Central memory CD4-positive, alpha-beta T cell (primary cell): ENCODE measurements around the gene LILRB4.
"Not testable (repeated sequence)": the region's sequence is repeated elsewhere in the genome, so short reads cannot be mapped to it uniquely, and the experiment has no call there.

Experiments used
- DNase-seq: peaks from one replicate; pipeline ENCODE4 v3.0.0; 2022

Gene LILRB4

DNA sequence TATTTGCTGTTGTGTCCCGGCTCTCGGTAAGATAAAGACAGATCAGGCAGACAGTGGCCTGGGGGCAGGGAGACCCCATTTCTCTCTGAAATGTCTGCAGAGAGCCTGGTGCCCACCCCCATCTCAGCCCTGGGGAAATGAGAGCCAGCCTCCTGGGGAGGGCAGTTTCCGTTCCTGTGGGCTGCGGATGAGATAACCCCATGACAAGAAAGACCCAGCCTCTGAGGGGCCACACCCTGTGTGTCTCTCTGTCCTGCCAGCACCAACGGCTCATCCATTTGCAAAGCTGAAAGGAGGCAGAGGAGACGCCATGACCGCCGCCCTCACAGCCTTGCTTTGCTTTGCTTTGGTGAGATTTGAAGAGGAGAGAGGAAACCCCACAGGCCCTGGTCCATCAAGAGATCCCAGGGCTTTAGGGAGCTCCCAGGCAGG, 33.3 kb downstream of the LILRB4 start:
- DNase-seq = no peak

DNA sequence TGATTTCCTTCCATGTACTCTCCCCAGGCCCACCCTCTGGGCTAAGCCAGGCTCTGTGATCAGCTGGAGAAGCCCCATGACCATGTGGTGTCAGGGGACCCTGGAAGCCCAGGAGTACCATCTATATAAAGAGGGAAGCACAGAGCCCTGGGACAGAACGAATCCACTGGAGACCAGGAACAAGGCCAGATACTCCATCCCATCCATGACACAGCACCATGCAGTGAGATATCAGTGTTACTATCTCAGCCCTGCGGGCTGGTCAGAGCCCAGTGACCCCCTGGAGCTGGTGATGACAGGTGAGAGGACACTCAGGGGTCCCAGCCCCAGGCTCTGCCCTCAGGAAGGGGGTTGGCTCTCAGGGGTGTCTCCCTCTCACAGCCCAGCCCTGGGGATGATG, 34.0 kb downstream of the LILRB4 start:
- DNase-seq = no peak

DNA sequence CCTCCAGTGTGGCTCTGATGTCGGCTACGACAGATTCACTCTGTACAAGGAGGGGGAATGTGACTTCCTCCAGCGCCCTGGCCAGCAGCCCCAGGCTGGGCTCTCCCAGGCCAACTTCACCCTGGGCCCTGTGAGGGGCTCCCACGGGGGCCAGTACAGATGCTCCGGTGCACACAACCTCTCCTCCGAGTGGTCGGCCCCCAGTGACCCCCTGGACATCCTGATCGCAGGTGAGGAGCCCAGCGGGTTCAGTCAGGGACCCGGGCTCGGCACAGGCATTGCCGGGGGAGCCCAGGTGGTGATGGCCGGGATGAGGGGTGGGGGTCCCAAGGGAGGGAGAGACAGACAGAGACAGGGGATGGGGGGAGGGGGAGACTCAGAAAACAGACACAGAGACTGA, 34.9 kb downstream of the LILRB4 start:
- DNase-seq = not testable (repeated sequence)

DNA sequence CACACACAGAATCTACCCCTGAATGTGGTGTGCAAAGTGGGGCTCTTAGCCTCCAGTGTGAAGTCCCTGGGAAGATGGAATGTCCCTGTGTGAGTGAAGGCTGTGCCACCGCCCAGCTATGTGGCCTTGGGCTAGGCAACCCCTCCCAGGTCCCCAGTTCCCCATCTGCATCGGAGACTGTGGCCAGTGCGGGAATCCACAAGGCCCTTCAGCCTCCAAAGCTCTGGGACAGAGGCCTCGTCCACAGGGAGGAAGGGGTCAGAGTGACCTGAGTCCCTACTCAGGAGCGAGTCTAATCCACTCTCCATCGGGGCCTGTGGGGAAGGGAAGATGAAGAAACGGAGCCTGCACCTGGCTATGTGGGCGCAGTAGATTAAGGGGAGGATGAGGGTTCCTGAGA, 42.1 kb downstream of the LILRB4 start:
- DNase-seq = no peak

DNA sequence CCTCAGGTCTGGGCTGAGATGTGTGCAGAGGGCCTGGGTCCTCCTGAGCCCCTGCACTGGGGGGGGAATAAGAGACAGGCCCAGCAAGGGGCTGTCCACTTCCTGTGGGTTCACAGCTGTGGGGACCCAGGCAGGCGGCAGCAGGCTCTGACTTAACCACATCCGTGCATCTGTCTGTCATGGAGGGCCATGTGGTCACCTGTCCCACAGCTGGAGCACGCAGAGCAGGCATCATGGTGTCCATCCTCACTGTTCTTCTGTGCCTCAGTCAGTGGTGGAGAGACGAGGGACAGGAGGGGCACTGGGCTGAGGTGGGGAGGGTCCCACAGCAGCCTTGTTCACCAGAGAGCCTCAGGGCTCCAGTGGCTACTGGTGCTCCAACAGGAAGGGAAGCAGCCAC, 45.2 kb downstream of the LILRB4 start:
- no peak for DNase-seq

GRCh38 chr19:54708781-54709180, 46.0 kb downstream of the LILRB4 start:
- no peak for DNase-seq

- no peak for DNase-seq
Measured at GRCh38 chr19:54709212-54709948, 46.6 kb downstream of the LILRB4 start.

- DNase-seq = not testable (repeated sequence)
Measured at GRCh38 chr19:54709956-54710355, 47.2 kb downstream of the LILRB4 start.
